ENCODE results near the gene CACNG4.

The CACNG4 gene

DNA sequence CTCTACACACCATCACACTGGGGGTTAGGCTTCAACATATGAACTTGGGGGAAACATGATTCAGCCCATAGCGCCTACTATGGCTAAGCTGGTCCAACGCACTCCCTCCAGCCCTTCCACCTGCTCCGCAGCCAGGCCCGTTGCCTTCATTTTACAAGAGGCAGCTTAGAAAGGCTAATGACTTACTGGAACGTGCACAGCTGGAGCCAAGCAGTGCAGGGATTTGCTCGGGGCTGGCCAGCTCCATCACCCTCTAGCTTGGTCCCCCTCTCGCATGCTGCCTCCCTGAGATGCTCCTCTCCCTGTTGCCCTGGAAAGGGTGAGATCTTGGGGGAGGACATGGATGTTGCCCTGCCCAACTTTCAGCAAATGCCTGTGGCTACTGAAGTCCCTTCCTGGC lies 77.0 kb downstream of the CACNG4 start:
- Histone ChIP-seq H3K27me3 (ENCODE audit: insufficient read depth, low read length, poor library complexity) (no peaks in the 10 kb centered on the region), H2AFZ (ENCODE audit: low read depth, low read length) (no peak overlapping the region), H3K79me2 (ENCODE audit: insufficient read depth, low read length) (no peaks in the 10 kb centered on the region), H3K27ac (ENCODE audit: low read length) (no peak overlapping the region), H4K20me1 (ENCODE audit: insufficient read depth, low read length) (no peaks in the 10 kb centered on the region), H3K4me1 (ENCODE audit: insufficient read depth, low read length) (no peaks in the 10 kb centered on the region), H3K4me3 (ENCODE audit: low read depth in 1 of 2, low read length in 2 of 2) (no peak overlapping the region), H3K4me2 (ENCODE audit: insufficient read depth, low read length) (no peak overlapping the region), H3K9ac (ENCODE audit: low read depth, low read length) (no peak overlapping the region), H3K36me3 (ENCODE audit: insufficient read depth, low read length) (no peaks in the 10 kb centered on the region), H3K9me3 (ENCODE audit: insufficient read depth, low read length, severe bottlenecking) (no peaks in the 10 kb centered on the region)
- no peak for DNase-seq
- no peak for ATAC-seq (ENCODE audit: insufficient read depth, low read depth)
- TF ChIP-seq, protein P1, sequence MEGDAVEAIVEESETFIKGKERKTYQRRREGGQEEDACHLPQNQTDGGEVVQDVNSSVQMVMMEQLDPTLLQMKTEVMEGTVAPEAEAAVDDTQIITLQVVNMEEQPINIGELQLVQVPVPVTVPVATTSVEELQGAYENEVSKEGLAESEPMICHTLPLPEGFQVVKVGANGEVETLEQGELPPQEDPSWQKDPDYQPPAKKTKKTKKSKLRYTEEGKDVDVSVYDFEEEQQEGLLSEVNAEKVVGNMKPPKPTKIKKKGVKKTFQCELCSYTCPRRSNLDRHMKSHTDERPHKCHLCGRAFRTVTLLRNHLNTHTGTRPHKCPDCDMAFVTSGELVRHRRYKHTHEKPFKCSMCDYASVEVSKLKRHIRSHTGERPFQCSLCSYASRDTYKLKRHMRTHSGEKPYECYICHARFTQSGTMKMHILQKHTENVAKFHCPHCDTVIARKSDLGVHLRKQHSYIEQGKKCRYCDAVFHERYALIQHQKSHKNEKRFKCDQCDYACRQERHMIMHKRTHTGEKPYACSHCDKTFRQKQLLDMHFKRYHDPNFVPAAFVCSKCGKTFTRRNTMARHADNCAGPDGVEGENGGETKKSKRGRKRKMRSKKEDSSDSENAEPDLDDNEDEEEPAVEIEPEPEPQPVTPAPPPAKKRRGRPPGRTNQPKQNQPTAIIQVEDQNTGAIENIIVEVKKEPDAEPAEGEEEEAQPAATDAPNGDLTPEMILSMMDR (IDR thresholded peaks at IDR 0.05; ENCODE audit: borderline replicate concordance, extremely low read depth, low read length, poor library complexity, severe bottlenecking): no peak
- no peak for TF ChIP-seq EZH2 (IDR thresholded peaks at IDR 0.05; ENCODE audit: borderline replicate concordance, low read depth, low read length, severe bottlenecking)

DNA sequence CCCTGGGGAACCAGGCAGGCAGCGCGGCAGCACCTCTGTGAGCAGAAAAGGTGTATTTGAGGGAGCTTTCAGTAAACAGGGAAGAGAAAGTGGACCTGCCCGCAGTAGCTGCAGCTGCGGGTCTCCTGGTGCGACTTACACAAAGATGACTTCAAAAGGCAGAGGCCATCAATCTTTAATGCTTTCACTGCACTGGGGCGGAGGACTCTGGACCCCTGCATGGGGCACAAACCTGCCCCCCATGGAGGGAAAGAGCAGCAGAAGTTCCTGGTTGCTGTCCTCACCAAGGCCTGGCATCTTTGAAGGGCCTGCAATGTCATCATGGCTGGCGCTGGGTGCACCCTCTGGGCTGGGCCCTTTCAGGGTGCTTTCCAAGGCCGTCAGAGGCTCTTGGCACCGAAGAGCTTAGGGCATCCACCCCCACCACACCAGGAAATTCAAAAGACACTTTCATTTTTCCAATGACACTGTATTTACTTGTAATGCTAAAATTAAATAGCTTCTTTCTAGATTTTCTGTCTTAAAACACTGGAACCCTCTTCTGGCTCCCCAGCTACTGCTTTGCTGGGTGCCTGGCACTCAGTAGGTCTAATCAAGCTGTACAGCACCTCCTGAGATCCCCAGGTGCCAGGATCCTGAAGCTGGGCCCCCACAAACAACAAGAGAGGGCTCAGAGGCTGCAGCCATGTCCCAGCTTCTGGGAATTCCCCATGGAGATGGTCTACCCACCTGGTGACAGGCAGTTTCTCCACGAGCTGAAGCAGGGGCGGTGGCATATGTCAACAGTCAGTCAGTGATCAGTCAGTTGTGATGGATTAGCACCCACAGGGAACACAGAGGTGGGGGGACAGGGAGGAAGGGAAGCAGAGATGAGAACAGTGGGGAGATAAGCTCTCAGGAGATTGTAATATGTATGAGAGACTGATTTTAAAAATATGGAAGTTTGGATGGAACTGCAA lies 77.7 kb downstream of the CACNG4 start:
- H3K27me3 ChIP-seq (ENCODE audit: insufficient read depth, low read length, poor library complexity): no peaks in the 10 kb centered on the region
- DNase-seq (no peak), ATAC-seq (ENCODE audit: insufficient read depth, low read depth) (no peak)
- no peaks in the 10 kb centered on the region for H3K36me3 ChIP-seq (ENCODE audit: insufficient read depth, low read length)
- H3K4me3 ChIP-seq (ENCODE audit: low read depth in 1 of 2, low read length in 2 of 2): no peak overlapping the region
- no peaks in the 10 kb centered on the region for H3K79me2 ChIP-seq (ENCODE audit: insufficient read depth, low read length)
- no peaks in the 10 kb centered on the region for H3K4me1 ChIP-seq (ENCODE audit: insufficient read depth, low read length)
- H3K9me3 ChIP-seq (ENCODE audit: insufficient read depth, low read length, severe bottlenecking): no peaks in the 10 kb centered on the region
- no peak overlapping the region for H2AFZ ChIP-seq (ENCODE audit: low read depth, low read length)
- H4K20me1 ChIP-seq (ENCODE audit: insufficient read depth, low read length): no peaks in the 10 kb centered on the region
- H3K4me2 ChIP-seq (ENCODE audit: insufficient read depth, low read length): no peak overlapping the region
- no peak for TF ChIP-seq EZH2 (IDR thresholded peaks at IDR 0.05; ENCODE audit: borderline replicate concordance, low read depth, low read length, severe bottlenecking)
- TF ChIP-seq, protein P1 (IDR thresholded peaks at IDR 0.05; ENCODE audit: borderline replicate concordance, extremely low read depth, low read length, poor library complexity, severe bottlenecking): no peak
- no peak overlapping the region for H3K27ac ChIP-seq (ENCODE audit: low read length)
- H3K9ac ChIP-seq (ENCODE audit: low read depth, low read length): no peak overlapping the region

DNA sequence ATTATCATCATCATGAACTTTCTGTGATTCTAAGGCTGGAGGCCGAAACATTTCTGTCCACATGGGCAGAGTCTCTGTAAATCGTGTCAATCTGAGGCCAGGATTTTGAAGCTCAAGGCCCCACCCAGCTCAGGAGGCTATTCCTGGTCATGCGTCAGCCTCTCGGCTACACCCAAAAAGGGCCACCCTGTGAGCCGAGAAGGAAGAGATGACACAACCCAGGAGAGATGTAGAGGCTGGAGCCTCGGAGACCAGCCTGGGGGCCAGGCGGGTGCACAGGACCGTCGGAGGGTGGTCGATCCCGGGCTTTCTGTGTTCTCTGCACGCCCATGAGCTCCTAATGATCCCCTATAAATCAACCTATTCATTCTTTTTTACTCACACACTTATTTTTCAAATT lies 78.8 kb downstream of the CACNG4 start:
- Histone ChIP-seq H3K9me3 (ENCODE audit: insufficient read depth, low read length, severe bottlenecking) (peaks cover 7% of the 10 kb centered on the region), H3K36me3 (ENCODE audit: insufficient read depth, low read length) (no peaks in the 10 kb centered on the region), H3K4me3 (ENCODE audit: low read depth in 1 of 2, low read length in 2 of 2) (no peak overlapping the region), H3K27me3 (ENCODE audit: insufficient read depth, low read length, poor library complexity) (no peaks in the 10 kb centered on the region), H3K79me2 (ENCODE audit: insufficient read depth, low read length) (no peaks in the 10 kb centered on the region), H4K20me1 (ENCODE audit: insufficient read depth, low read length) (no peaks in the 10 kb centered on the region), H3K4me2 (ENCODE audit: insufficient read depth, low read length) (no peak overlapping the region), H2AFZ (ENCODE audit: low read depth, low read length) (no peak overlapping the region), H3K27ac (ENCODE audit: low read length) (no peak overlapping the region), H3K4me1 (ENCODE audit: insufficient read depth, low read length) (no peaks in the 10 kb centered on the region), H3K9ac (ENCODE audit: low read depth, low read length) (no peak overlapping the region)
- no peak for ATAC-seq (ENCODE audit: insufficient read depth, low read depth)
- TF ChIP-seq, protein P1 (IDR thresholded peaks at IDR 0.05; ENCODE audit: borderline replicate concordance, extremely low read depth, low read length, poor library complexity, severe bottlenecking): no peak
- DNase-seq: no peak

Data from DND-41 (cell line).